Endodermal cell (in vitro differentiated cells): ENCODE results near the gene CXCL10. TPM values are rescaled to one million over a fixed set of nuclear protein-coding genes. Genes with fewer than 3 reads are reported as not detected.

Experiments used
- DNase-seq: peaks from one replicate; pipeline ENCODE4 v3.0.0-alpha.2; 2017
- H3K27ac ChIP-seq: 2 replicates; pipeline ENCODE4 v1.5.1; 2013; ENCODE audit warnings: mild to moderate bottlenecking, low read depth, low read length, moderate library complexity
- H3K27me3 ChIP-seq: 2 replicates; pipeline ENCODE4 v1.6.1; 2013; ENCODE audit warnings: mild to moderate bottlenecking, low read length, moderate library complexity; ENCODE audit not compliant: insufficient read depth, control insufficient read depth, poor library complexity, severe bottlenecking
- H3K36me3 ChIP-seq: 2 replicates; pipeline ENCODE4 v1.7.0; 2013; ENCODE audit warnings: mild to moderate bottlenecking, low read length, moderate library complexity; ENCODE audit not compliant: control insufficient read depth, insufficient read depth
- H3K4me1 ChIP-seq: one replicate; pipeline ENCODE4 v1.7.0; 2013; ENCODE audit warnings: low read length; ENCODE audit not compliant: control insufficient read depth, insufficient read depth
- H3K4me3 ChIP-seq: 2 replicates; pipeline ENCODE4 v1.5.1; 2013; ENCODE audit warnings: mild to moderate bottlenecking, low read length, moderate library complexity
- H3K9ac ChIP-seq: 2 replicates; pipeline ENCODE4 v1.6.1; 2013; ENCODE audit warnings: mild to moderate bottlenecking, low read length, moderate library complexity; ENCODE audit not compliant: poor library complexity, severe bottlenecking; ENCODE audit errors: extremely low read depth
- H3K9me3 ChIP-seq: 2 replicates; pipeline ENCODE4 v1.6.1; 2013; ENCODE audit warnings: mild to moderate bottlenecking, low read length, moderate library complexity; ENCODE audit not compliant: control insufficient read depth
- H3K27ac Mint-ChIP-seq: 2 replicates; pipeline ENCODE4 v1.8.0; 2020; ENCODE audit warnings: mixed read lengths
- H3K27me3 Mint-ChIP-seq: 2 replicates; pipeline ENCODE4 v1.8.0; 2021; ENCODE audit warnings: mild to moderate bottlenecking, mixed read lengths; ENCODE audit not compliant: insufficient read depth
- H3K36me3 Mint-ChIP-seq: 2 replicates; pipeline ENCODE4 v1.8.0; 2020; ENCODE audit warnings: low read depth, mixed read lengths
- H3K4me1 Mint-ChIP-seq: 2 replicates; pipeline ENCODE4 v1.8.0; 2020; ENCODE audit warnings: mixed read lengths
- H3K4me3 Mint-ChIP-seq: 2 replicates; pipeline ENCODE4 v1.8.0; 2020; ENCODE audit warnings: mild to moderate bottlenecking, moderate library complexity, mixed read lengths
- H3K9me3 Mint-ChIP-seq: 2 replicates; pipeline ENCODE4 v1.8.0; 2020; ENCODE audit warnings: mild to moderate bottlenecking, mixed read lengths
- CTCF ChIP-seq: fragments of 200-600 bp; sonication (generic); conservative IDR thresholded peaks from 2 replicates; pipeline ENCODE4 v1.5.0; 2021; ENCODE audit warnings: antibody characterized with exemption, mild to moderate bottlenecking
- WGBS, 2 experiments: methylation state at CpG; one replicate each; pipeline versions ENCODE4 v1.1.5 to v1.1.7; 2013; ENCODE audit warnings: missing lambda C conversion rate in 2 of 2, mixed read lengths in 1 of 2; ENCODE audit not compliant: insufficient coverage in 1 of 2, insufficient read length in 1 of 2; 5-methylcytosine and 5-hydroxymethylcytosine counted together
- long read RNA-seq, 4 experiments: library from polyadenylated mRNA in 2 of 4; library from RNA in 1 of 4; library from capped mRNA in 1 of 4; stranded (forward) in 3 of 4; unstranded in 1 of 4; transcript quantifications; one replicate each; pipeline ENCODE4 v2.0.0, GENCODE V29; 2020 to 2021; ENCODE audit warnings: inconsistent platforms in 1 of 4
- polyA plus RNA-seq, 2 experiments: library from polyadenylated mRNA; stranded (reverse); fragments of 50-300 nt; gene quantifications; one replicate each; pipeline ENCODE4 v1.2.3, GENCODE V29; 2013
- total RNA-seq, 2 donors: library from RNA; stranded (reverse); fragmentation: NEBNext Ultra II Directional in 1 of 2; extraction: Animal tissue kit (Norgen Biotek cat#: 25700) in 1 of 2; gene quantifications; 2 replicates in 1 of 2; 3 replicates in 1 of 2; pipeline ENCODE4 v1.2.1, GENCODE V29; 2021

Gene CXCL10
- total RNA-seq, result not detected
- not detected for polyA plus RNA-seq (2013, experiment 1 of 2)
- polyA plus RNA-seq (2013, experiment 2 of 2), result not detected
- long read RNA-seq, experiment 1, result 0 reads
- long read RNA-seq, experiment 2, result 0 reads
- long read RNA-seq, experiment 3, result 0 reads
- long read RNA-seq, experiment 4, result 0 reads

- H3K4me1 ChIP-seq, result no peaks in the 10 kb centered on the region
- Mint-ChIP-seq H3K27me3 (no peaks in the 10 kb centered on the region), H3K9me3 (no peaks in the 10 kb centered on the region), H3K36me3 (no peaks in the 10 kb centered on the region), H3K4me1 (peaks cover 3% of the 10 kb centered on the region), H3K27ac (no peak within 1 kb of the TSS), H3K4me3 (no peak within 1 kb of the TSS)
- WGBS, 2 experiments, result 56 to 72% methylated on average over 2 to 3 of the region's 3 CpGs
- no peak within 1 kb of the TSS for H3K4me3 ChIP-seq
- no peaks in the 10 kb centered on the region for H3K27me3 ChIP-seq
- H3K36me3 ChIP-seq, result no peaks in the 10 kb centered on the region
- H3K9me3 ChIP-seq, result no peaks in the 10 kb centered on the region
- no peak for DNase-seq
- no peak within 1 kb of the TSS for H3K9ac ChIP-seq
- H3K27ac ChIP-seq, result no peak within 1 kb of the TSS
- no peak for TF ChIP-seq CTCF
Measured at GRCh38 chr4:76023389-76023788, at the start of gene CXCL10. Gene CXCL10, minus strand, starts transcription at chr4:76023497. Its CDS starts 66 bp downstream, at chr4:76023431.

GRCh38 chr4:76072760-76073159, 49.5 kb upstream of the CXCL10 start:
- no peaks in the 10 kb centered on the region for H3K36me3 ChIP-seq
- Mint-ChIP-seq H3K4me1 (peaks cover 4% of the 10 kb centered on the region), H3K27me3 (no peaks in the 10 kb centered on the region), H3K9me3 (no peaks in the 10 kb centered on the region), H3K36me3 (no peaks in the 10 kb centered on the region), H3K27ac (no peak overlapping the region), H3K4me3 (no peak overlapping the region)
- H3K27ac ChIP-seq, result no peak overlapping the region
- no peaks in the 10 kb centered on the region for H3K27me3 ChIP-seq
- H3K4me3 ChIP-seq, result no peak overlapping the region
- no peaks in the 10 kb centered on the region for H3K4me1 ChIP-seq
- DNase-seq, result no peak
- TF ChIP-seq CTCF, result no peak
- no peak overlapping the region for H3K9ac ChIP-seq
- no peaks in the 10 kb centered on the region for H3K9me3 ChIP-seq
- 60 to 72% methylated on average over 3 to 4 of the region's 4 CpGs for WGBS, 2 experiments

- Mint-ChIP-seq H3K36me3 (no peaks in the 10 kb centered on the region), H3K4me1 (no peaks in the 10 kb centered on the region), H3K9me3 (no peaks in the 10 kb centered on the region), H3K27ac (no peak overlapping the region), H3K4me3 (no peak overlapping the region), H3K27me3 (no peaks in the 10 kb centered on the region)
- Histone ChIP-seq H3K9me3 (no peaks in the 10 kb centered on the region), H3K9ac (no peak overlapping the region), H3K27me3 (no peaks in the 10 kb centered on the region), H3K27ac (no peak overlapping the region), H3K36me3 (no peaks in the 10 kb centered on the region), H3K4me1 (no peaks in the 10 kb centered on the region), H3K4me3 (no peak overlapping the region)
- peak; percentile 89 for DNase-seq
- peak; percentile 97 for TF ChIP-seq CTCF
- 0 to 1% methylated on average over 2 of the region's 2 CpGs for WGBS, 2 experiments
Measured at GRCh38 chr4:76067652-76068286, 44.5 kb upstream of the CXCL10 start.
